Neural cell (in vitro differentiated cells): ENCODE results near the gene RPL13A. TPM values are rescaled to one million over a fixed set of nuclear protein-coding genes. Genes with fewer than 3 reads are reported as not detected.

Experiments
- H2AFZ ChIP-seq: fragments of 200-600, 300-800 bp; sonication (generic), shearing (Covaris generic); 2 replicates; pipeline ENCODE4 v1.6.0; 2014; ENCODE audit warnings: low read depth, mild to moderate bottlenecking, antibody characterized with exemption, low read length, moderate library complexity
- H3F3A ChIP-seq: fragments of 200-600 bp; shearing (Covaris generic); 2 replicates; pipeline ENCODE4 v1.6.1; 2016; ENCODE audit warnings: mild to moderate bottlenecking, moderate library complexity, mixed read lengths, antibody characterized with exemption, low read length; ENCODE audit not compliant: insufficient read depth, poor library complexity, severe bottlenecking
- H3K27ac ChIP-seq: fragments of 200-600, 300-800 bp; sonication (generic), shearing (Covaris generic); 2 replicates; pipeline ENCODE4 v1.5.1; 2014; ENCODE audit warnings: mild to moderate bottlenecking, low read length, moderate library complexity
- H3K27me3 ChIP-seq: fragments of 300-800, 200-600 bp; sonication (generic), shearing (Covaris generic); 2 replicates; pipeline ENCODE4 v1.6.0; 2014; ENCODE audit warnings: mild to moderate bottlenecking, low read depth, low read length, moderate library complexity; ENCODE audit not compliant: insufficient read depth
- H3K36me3 ChIP-seq: fragments of 300-800, 200-600 bp; sonication (generic), shearing (Covaris generic); 2 replicates; pipeline ENCODE4 v1.5.1; 2014; ENCODE audit warnings: mild to moderate bottlenecking, antibody characterized with exemption, low read length, moderate library complexity; ENCODE audit not compliant: insufficient read depth
- H3K4me2 ChIP-seq: fragments of 300-800, 200-600 bp; sonication (generic), shearing (Covaris generic); 2 replicates; pipeline ENCODE4 v1.6.0; 2014; ENCODE audit warnings: mild to moderate bottlenecking, low read length
- H3K4me3 ChIP-seq: fragments of 300-800, 200-600 bp; sonication (generic), shearing (Covaris generic); 2 replicates; pipeline ENCODE4 v1.5.1; 2014; ENCODE audit warnings: mild to moderate bottlenecking, low read length, moderate library complexity
- H3K79me2 ChIP-seq: fragments of 200-600 bp; shearing (Covaris generic); replicated peaks from 2 replicates; pipeline ENCODE4 v1.6.0; 2014; ENCODE audit warnings: mild to moderate bottlenecking, low read length, moderate library complexity; ENCODE audit not compliant: insufficient read depth
- H3K9ac ChIP-seq: fragments of 300-800, 200-600 bp; sonication (generic), shearing (Covaris generic); 2 replicates; pipeline ENCODE4 v1.6.1; 2016; ENCODE audit warnings: mild to moderate bottlenecking, low read length, mixed read lengths
- H3K9me2 ChIP-seq: fragments of 200-600 bp; shearing (Covaris generic); 2 replicates; pipeline ENCODE4 v1.6.1; 2016; ENCODE audit warnings: mild to moderate bottlenecking, low read length, mixed read lengths; ENCODE audit not compliant: insufficient read depth
- H3K9me3 ChIP-seq: fragments of 200-600, 300-800 bp; sonication (generic), shearing (Covaris generic); 2 replicates; pipeline ENCODE4 v1.6.1; 2016; ENCODE audit warnings: mild to moderate bottlenecking, mixed run types, low read length, moderate library complexity, mixed read lengths
- H4K20me1 ChIP-seq: fragments of 200-600 bp; shearing (Covaris generic); 2 replicates; pipeline ENCODE4 v1.6.1; 2016; ENCODE audit warnings: mild to moderate bottlenecking, mixed run types; ENCODE audit not compliant: insufficient read depth
- EP300 ChIP-seq: fragments of 450-650 bp; conservative IDR thresholded peaks from 2 replicates; pipeline ENCODE4 v1.6.1; 2014; ENCODE audit warnings: antibody characterized with exemption, mild to moderate bottlenecking, moderate library complexity; ENCODE audit not compliant: poor library complexity, severe bottlenecking
- EZH2 ChIP-seq: fragments of 200-600, 300-800 bp; shearing (Covaris generic), sonication (generic); IDR thresholded peaks from 2 replicates; pipeline ENCODE4 v1.6.1; 2014; ENCODE audit warnings: antibody characterized with exemption, low read length, borderline replicate concordance, mild to moderate bottlenecking; ENCODE audit not compliant: insufficient read depth, poor library complexity, severe bottlenecking
- MXI1 ChIP-seq: fragments of 450-650 bp; conservative IDR thresholded peaks from 2 replicates; pipeline ENCODE4 v1.6.1; 2014; ENCODE audit warnings: antibody characterized with exemption, mild to moderate bottlenecking; ENCODE audit not compliant: poor library complexity, severe bottlenecking
- POLR2AphosphoS5 ChIP-seq: IDR thresholded peaks from 2 replicates; pipeline ENCODE4 v1.6.1; 2012
- RAD21 ChIP-seq: fragments of 450-650 bp; conservative IDR thresholded peaks from 2 replicates; pipeline ENCODE4 v1.6.1; 2014; ENCODE audit warnings: antibody characterized with exemption, mild to moderate bottlenecking, moderate library complexity
- SMC3 ChIP-seq: fragments of 450-650 bp; conservative IDR thresholded peaks from 2 replicates; pipeline ENCODE4 v1.6.1; 2014; ENCODE audit warnings: antibody characterized with exemption, mild to moderate bottlenecking, moderate library complexity; ENCODE audit not compliant: poor library complexity
- TAF1 ChIP-seq: IDR thresholded peaks from 2 replicates; pipeline ENCODE4 v1.6.1; 2012; ENCODE audit warnings: low read depth
- polyA plus RNA-seq: library from polyadenylated mRNA; depleted of rRNA; stranded (reverse); fragments of >200 nt; gene quantifications from 2 replicates; pipeline ENCODE4 v1.2.3, GENCODE V29; 2014
- TF ChIP-seq, protein P1 (sequence below): IDR thresholded peaks from 2 replicates; pipeline ENCODE4 v1.6.1; 2012; ENCODE audit warnings: borderline replicate concordance
- TF ChIP-seq, protein P2 (sequence below): fragments of 450-650 bp; IDR thresholded peaks from 2 replicates; pipeline ENCODE4 v1.5.1; 2014; ENCODE audit warnings: antibody characterized with exemption, mild to moderate bottlenecking, moderate library complexity; ENCODE audit not compliant: poor library complexity, severe bottlenecking

Gene RPL13A
- polyA plus RNA-seq, 1 donor from 2014 or later, result 2,313 TPM

GRCh38 chr19:49524812-49525455 lies 37.5 kb downstream of the RPL13A start:
- H3K9ac ChIP-seq, result no peak overlapping the region
- no peak overlapping the region for H3K4me2 ChIP-seq
- H3K9me2 ChIP-seq, result no peaks in the 10 kb centered on the region
- H3K4me3 ChIP-seq, result no peak overlapping the region
- no peaks in the 10 kb centered on the region for H3K9me3 ChIP-seq
- no peaks in the 10 kb centered on the region for H3K27me3 ChIP-seq
- no peak overlapping the region for H3K27ac ChIP-seq
- TF ChIP-seq EP300, result no peak
- TF ChIP-seq SMC3, result no peak
- TF ChIP-seq, protein P1, sequence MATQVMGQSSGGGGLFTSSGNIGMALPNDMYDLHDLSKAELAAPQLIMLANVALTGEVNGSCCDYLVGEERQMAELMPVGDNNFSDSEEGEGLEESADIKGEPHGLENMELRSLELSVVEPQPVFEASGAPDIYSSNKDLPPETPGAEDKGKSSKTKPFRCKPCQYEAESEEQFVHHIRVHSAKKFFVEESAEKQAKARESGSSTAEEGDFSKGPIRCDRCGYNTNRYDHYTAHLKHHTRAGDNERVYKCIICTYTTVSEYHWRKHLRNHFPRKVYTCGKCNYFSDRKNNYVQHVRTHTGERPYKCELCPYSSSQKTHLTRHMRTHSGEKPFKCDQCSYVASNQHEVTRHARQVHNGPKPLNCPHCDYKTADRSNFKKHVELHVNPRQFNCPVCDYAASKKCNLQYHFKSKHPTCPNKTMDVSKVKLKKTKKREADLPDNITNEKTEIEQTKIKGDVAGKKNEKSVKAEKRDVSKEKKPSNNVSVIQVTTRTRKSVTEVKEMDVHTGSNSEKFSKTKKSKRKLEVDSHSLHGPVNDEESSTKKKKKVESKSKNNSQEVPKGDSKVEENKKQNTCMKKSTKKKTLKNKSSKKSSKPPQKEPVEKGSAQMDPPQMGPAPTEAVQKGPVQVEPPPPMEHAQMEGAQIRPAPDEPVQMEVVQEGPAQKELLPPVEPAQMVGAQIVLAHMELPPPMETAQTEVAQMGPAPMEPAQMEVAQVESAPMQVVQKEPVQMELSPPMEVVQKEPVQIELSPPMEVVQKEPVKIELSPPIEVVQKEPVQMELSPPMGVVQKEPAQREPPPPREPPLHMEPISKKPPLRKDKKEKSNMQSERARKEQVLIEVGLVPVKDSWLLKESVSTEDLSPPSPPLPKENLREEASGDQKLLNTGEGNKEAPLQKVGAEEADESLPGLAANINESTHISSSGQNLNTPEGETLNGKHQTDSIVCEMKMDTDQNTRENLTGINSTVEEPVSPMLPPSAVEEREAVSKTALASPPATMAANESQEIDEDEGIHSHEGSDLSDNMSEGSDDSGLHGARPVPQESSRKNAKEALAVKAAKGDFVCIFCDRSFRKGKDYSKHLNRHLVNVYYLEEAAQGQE, result no peak
- H2AFZ ChIP-seq, result no peak overlapping the region
- no peaks in the 10 kb centered on the region for H3K36me3 ChIP-seq
- no peaks in the 10 kb centered on the region for H3K79me2 ChIP-seq
- no peaks in the 10 kb centered on the region for H3F3A ChIP-seq
- H4K20me1 ChIP-seq, result no peaks in the 10 kb centered on the region

- no peaks in the 10 kb centered on the region for H3K79me2 ChIP-seq
- H3K4me2 ChIP-seq, result no peak overlapping the region
- no peaks in the 10 kb centered on the region for H3K36me3 ChIP-seq
- H3K9me2 ChIP-seq, result no peaks in the 10 kb centered on the region
- TF ChIP-seq RAD21 (no peak), TAF1 (no peak), POLR2AphosphoS5 (no peak), EP300 (no peak), SMC3 (no peak), EZH2 (no peak), MXI1 (no peak)
- TF ChIP-seq, protein P1, result no peak
- TF ChIP-seq, protein P2, sequence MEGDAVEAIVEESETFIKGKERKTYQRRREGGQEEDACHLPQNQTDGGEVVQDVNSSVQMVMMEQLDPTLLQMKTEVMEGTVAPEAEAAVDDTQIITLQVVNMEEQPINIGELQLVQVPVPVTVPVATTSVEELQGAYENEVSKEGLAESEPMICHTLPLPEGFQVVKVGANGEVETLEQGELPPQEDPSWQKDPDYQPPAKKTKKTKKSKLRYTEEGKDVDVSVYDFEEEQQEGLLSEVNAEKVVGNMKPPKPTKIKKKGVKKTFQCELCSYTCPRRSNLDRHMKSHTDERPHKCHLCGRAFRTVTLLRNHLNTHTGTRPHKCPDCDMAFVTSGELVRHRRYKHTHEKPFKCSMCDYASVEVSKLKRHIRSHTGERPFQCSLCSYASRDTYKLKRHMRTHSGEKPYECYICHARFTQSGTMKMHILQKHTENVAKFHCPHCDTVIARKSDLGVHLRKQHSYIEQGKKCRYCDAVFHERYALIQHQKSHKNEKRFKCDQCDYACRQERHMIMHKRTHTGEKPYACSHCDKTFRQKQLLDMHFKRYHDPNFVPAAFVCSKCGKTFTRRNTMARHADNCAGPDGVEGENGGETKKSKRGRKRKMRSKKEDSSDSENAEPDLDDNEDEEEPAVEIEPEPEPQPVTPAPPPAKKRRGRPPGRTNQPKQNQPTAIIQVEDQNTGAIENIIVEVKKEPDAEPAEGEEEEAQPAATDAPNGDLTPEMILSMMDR, result no peak
- H3K9me3 ChIP-seq, result no peaks in the 10 kb centered on the region
- no peaks in the 10 kb centered on the region for H4K20me1 ChIP-seq
- no peaks in the 10 kb centered on the region for H3F3A ChIP-seq
- no peak overlapping the region for H3K4me3 ChIP-seq
- no peak overlapping the region for H2AFZ ChIP-seq
- H3K27ac ChIP-seq, result no peak overlapping the region
- no peaks in the 10 kb centered on the region for H3K27me3 ChIP-seq
- no peak overlapping the region for H3K9ac ChIP-seq
Observed at GRCh38 chr19:49528211-49528771, 40.9 kb downstream of the RPL13A start.
